ENCODE results near the gene CNEP1R1. TPM values are rescaled to one million over a fixed set of nuclear protein-coding genes. Genes with fewer than 3 reads are reported as not detected.

The CNEP1R1 gene
- total and polyA plus RNA-seq, 2 experiments from 2014 or later, result 13.8 to 30.3 TPM

Small RNA genes lying within 50 kb of the gene (small RNA-seq; reads per million reads assigned to genes)
- gene RF00017 (ENCODE audit: low replicate concordance), result not detected

Other genes starting within 250 kb of the CNEP1R1 start
- gene ZNF423, start 169.1 kb upstream of the CNEP1R1 start, total RNA-seq (2014; rRNA removed; shearing (Covaris generic)), result 39.6 and 41.8 TPM in 2 replicates
- gene ZNF423, start 169.1 kb upstream of the CNEP1R1 start, polyA plus RNA-seq (2016; fragmentation: Nextera tagmentation; extraction: Ambion mirVana), result 14.9 and 15.2 TPM in 2 replicates
- 29.9 and 35.0 TPM in 2 replicates for gene HEATR3, start 40.7 kb downstream of the CNEP1R1 start, total RNA-seq (2014; rRNA removed; shearing (Covaris generic))
- 7.5 and 8.0 TPM in 2 replicates for gene HEATR3, start 40.7 kb downstream of the CNEP1R1 start, polyA plus RNA-seq (2016; fragmentation: Nextera tagmentation; extraction: Ambion mirVana)
- gene TENT4B, start 128.1 kb downstream of the CNEP1R1 start, total RNA-seq (2014; rRNA removed; shearing (Covaris generic)), result 18.3 and 21.3 TPM in 2 replicates
- 16.7 and 17.6 TPM in 2 replicates for gene TENT4B, start 128.1 kb downstream of the CNEP1R1 start, polyA plus RNA-seq (2016; fragmentation: Nextera tagmentation; extraction: Ambion mirVana)
- 10.5 and 10.8 TPM in 2 replicates for gene ADCY7, start 241.3 kb downstream of the CNEP1R1 start, total RNA-seq (2014; rRNA removed; shearing (Covaris generic))
- 2.4 and 2.5 TPM in 2 replicates for gene ADCY7, start 241.3 kb downstream of the CNEP1R1 start, polyA plus RNA-seq (2016; fragmentation: Nextera tagmentation; extraction: Ambion mirVana)